Measurements from ENCODE around the gene ITPKB.

GRCh38 chr1:226651732-226652105 lies 87.4 kb downstream of the ITPKB start:
- TF ChIP-seq EHMT2 (IDR thresholded peaks at IDR 0.05; ENCODE audit: borderline replicate concordance, low read depth, low read length), result no peak
- TF ChIP-seq, protein P1, sequence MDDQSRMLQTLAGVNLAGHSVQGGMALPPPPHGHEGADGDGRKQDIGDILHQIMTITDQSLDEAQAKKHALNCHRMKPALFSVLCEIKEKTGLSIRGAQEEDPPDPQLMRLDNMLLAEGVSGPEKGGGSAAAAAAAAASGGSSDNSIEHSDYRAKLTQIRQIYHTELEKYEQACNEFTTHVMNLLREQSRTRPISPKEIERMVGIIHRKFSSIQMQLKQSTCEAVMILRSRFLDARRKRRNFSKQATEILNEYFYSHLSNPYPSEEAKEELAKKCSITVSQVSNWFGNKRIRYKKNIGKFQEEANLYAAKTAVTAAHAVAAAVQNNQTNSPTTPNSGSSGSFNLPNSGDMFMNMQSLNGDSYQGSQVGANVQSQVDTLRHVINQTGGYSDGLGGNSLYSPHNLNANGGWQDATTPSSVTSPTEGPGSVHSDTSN (CRISPR knock-in tag; IDR thresholded peaks at IDR 0.05; ENCODE audit: borderline replicate concordance), result no peak
- TF ChIP-seq, protein P2, sequence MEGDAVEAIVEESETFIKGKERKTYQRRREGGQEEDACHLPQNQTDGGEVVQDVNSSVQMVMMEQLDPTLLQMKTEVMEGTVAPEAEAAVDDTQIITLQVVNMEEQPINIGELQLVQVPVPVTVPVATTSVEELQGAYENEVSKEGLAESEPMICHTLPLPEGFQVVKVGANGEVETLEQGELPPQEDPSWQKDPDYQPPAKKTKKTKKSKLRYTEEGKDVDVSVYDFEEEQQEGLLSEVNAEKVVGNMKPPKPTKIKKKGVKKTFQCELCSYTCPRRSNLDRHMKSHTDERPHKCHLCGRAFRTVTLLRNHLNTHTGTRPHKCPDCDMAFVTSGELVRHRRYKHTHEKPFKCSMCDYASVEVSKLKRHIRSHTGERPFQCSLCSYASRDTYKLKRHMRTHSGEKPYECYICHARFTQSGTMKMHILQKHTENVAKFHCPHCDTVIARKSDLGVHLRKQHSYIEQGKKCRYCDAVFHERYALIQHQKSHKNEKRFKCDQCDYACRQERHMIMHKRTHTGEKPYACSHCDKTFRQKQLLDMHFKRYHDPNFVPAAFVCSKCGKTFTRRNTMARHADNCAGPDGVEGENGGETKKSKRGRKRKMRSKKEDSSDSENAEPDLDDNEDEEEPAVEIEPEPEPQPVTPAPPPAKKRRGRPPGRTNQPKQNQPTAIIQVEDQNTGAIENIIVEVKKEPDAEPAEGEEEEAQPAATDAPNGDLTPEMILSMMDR (CRISPR knock-in tag; IDR thresholded peaks at IDR 0.05), result no peak
- no peak for TF ChIP-seq MYC (CRISPR knock-in tag; IDR thresholded peaks at IDR 0.05; ENCODE audit: borderline replicate concordance)
- no peak for TF ChIP-seq EP300 (IDR thresholded peaks at IDR 0.05; ENCODE audit: low read depth in 2 of 2, low read length in 2 of 2)
- no peak for TF ChIP-seq EP300 (CRISPR knock-in tag; IDR thresholded peaks at IDR 0.05; ENCODE audit: borderline replicate concordance)
- TF ChIP-seq PCBP2 (optimal IDR thresholded peaks at IDR 0.05; ENCODE audit: low read depth, low read length, poor library complexity, severe bottlenecking), result no peak
- TF ChIP-seq MAX (IDR thresholded peaks at IDR 0.05), result no peak
- no peak for TF ChIP-seq ZNF30 (CRISPR knock-in tag; IDR thresholded peaks at IDR 0.05)
- TF ChIP-seq NFKB2 (CRISPR knock-in tag; IDR thresholded peaks at IDR 0.05; ENCODE audit: borderline replicate concordance), result no peak
- no peak for TF ChIP-seq HOXA9 (CRISPR knock-in tag; IDR thresholded peaks at IDR 0.05; ENCODE audit: borderline replicate concordance)
